Adrenal gland (tissue), 12 donors: Measurements from ENCODE around the gene SRMS. TPM values are rescaled to one million over a fixed set of nuclear protein-coding genes. Genes with fewer than 3 reads are reported as not detected.

Source experiments
- DNase-seq, 7 donors: peaks; one replicate each; pipeline ENCODE4 v3.0.0-alpha.2; 2019 to 2020
- H3K27ac ChIP-seq, 5 donors: fragments of 200-600 bp; sonication (generic) in 4 of 5; 1 replicate in 3 of 5; 2 replicates in 2 of 5; pipeline versions ENCODE4 v1.5.1 to v1.8.0; 2016 to 2020; ENCODE audit warnings: mild to moderate bottlenecking in 1 of 5
- H3K27me3 ChIP-seq: fragments of 200-600 bp; 2 replicates; pipeline ENCODE4 v1.8.0; 2021
- H3K36me3 ChIP-seq, 2 donors: fragments of 200-600 bp; replicated peaks in 1 of 2; 1 replicate in 1 of 2; 2 replicates in 1 of 2; pipeline versions ENCODE4 v1.5.1 to v1.8.0; 2018 to 2022
- H3K4me1 ChIP-seq, 2 donors: fragments of 200-600 bp; replicated peaks in 1 of 2; 1 replicate in 1 of 2; 2 replicates in 1 of 2; pipeline versions ENCODE4 v1.5.1 to v1.8.0; 2018 to 2021
- H3K4me3 ChIP-seq, 4 donors: fragments of 200-600 bp; sonication (generic) in 3 of 4; one replicate each; pipeline ENCODE4 v1.5.1; 2016 to 2018
- H3K9me3 ChIP-seq, 3 donors: fragments of 200-600 bp; sonication (generic) in 1 of 3; replicated peaks in 1 of 3; 1 replicate in 2 of 3; 2 replicates in 1 of 3; pipeline versions ENCODE4 v1.5.1 to v1.8.0; 2016 to 2021
- CTCF ChIP-seq, 6 experiments: fragments of 450-650 bp in 4 of 6; fragments of 200-600 bp in 2 of 6; sonication (generic) in 1 of 6; IDR thresholded peaks; 1 replicate in 5 of 6; 2 replicates in 1 of 6; pipeline versions ENCODE4 v1.5.1 to v1.8.0; 2016 to 2021; ENCODE audit warnings: antibody characterized with exemption in 6 of 6, mild to moderate bottlenecking in 2 of 6, moderate library complexity in 1 of 6
- POLR2A ChIP-seq, 2 donors: fragments of 450-650 bp; IDR thresholded peaks; one replicate each; pipeline ENCODE4 v1.6.1; 2017; ENCODE audit warnings: antibody characterized with exemption in 2 of 2, mild to moderate bottlenecking in 2 of 2, moderate library complexity in 1 of 2
- WGBS, 4 donors: extraction: QIAGEN DNeasy Blood & Tissue Kit in 2 of 4; methylation state at CpG; one replicate each; pipeline versions ENCODE4 v1.1.5 to v1.1.7; 2013 to 2017; 5-methylcytosine and 5-hydroxymethylcytosine counted together
- intact Hi-C, 2 donors: fragments of 100-400 bp; cut with DNase I; formaldehyde crosslinking; loops; one replicate each; pipeline versions ENCODE4 v1.14.1 to v1.15.0; 2022 to 2023
- polyA plus RNA-seq, 3 donors: library from polyadenylated mRNA; stranded (reverse); fragments of 200-250 nt in 2 of 3; fragments of 350-450 nt in 1 of 3; fragmentation: Illumina TruSeq in 1 of 3; extraction: RNeasy Lipid Tissue Mini Kit (QIAGEN cat#74804) in 1 of 3; gene quantifications; one replicate each; pipeline ENCODE4 v1.2.3, GENCODE V29; 2013 to 2014
- total RNA-seq, 9 donors: library from RNA; depleted of rRNA in 4 of 9; stranded (reverse); fragments of >200 nt in 4 of 9; fragments of 120-200 nt in 1 of 9; fragmentation: NEBNext Ultra II Directional in 1 of 9; extraction: Animal tissue kit (Norgen Biotek cat#: 25700) in 1 of 9; gene quantifications; one replicate each; pipeline versions ENCODE4 v1.1.0 to v1.2.4, GENCODE V29; 2013 to 2023
- donor health status: healthy with polysubstance abuse.
- donor health status: Bipolar disorder and iron deficiency.
- donor health status: DM: yes; HTN: yes; CAD: no.
- donor health status: DM: no; HTN: no; CAD: no.
- donor health status: DM: no; HTN: no; CAD: no.
- donor health status: DM: yes; HTN: yes; CAD: no.

The SRMS gene
- total and polyA plus RNA-seq, 12 donors, result not detected

GRCh38 chr20:63549679-63550282 lies 2.2 kb upstream of the SRMS start:
- Histone ChIP-seq H3K4me3 (no peak overlapping the region), H3K36me3 (no peaks in the 10 kb centered on the region), H3K4me1 (peaks cover 0 to 4% of the 10 kb centered on the region in 2 donors), H3K9me3 (no peaks in the 10 kb centered on the region), H3K27me3 (peaks cover 10% of the 10 kb centered on the region), H3K27ac (no peak overlapping the region)
- intact Hi-C loops, result no loop called here
- TF ChIP-seq CTCF (IDR thresholded peaks at IDR 0.05) (no peak), POLR2A (IDR thresholded peaks at IDR 0.05) (no peak)
- WGBS, 4 donors, result 83 to 87% (median 84%) methylated on average over 12 to 18 of the region's 18 CpGs
- DNase-seq, result no peak

- H3K27me3 ChIP-seq, result peaks cover 10% of the 10 kb centered on the region
- H3K9me3 ChIP-seq, result no peaks in the 10 kb centered on the region
- intact Hi-C loops, result no loop called here
Observed at GRCh38 chr20:63549019-63549418, 1.5 kb upstream of the SRMS start.

GRCh38 chr20:63548542-63548941 lies 993 bp upstream of the SRMS start:
- Histone ChIP-seq H3K4me1 (no peaks in the 10 kb centered on the region), H3K4me3 (no peak overlapping the region), H3K27ac (no peak overlapping the region), H3K9me3 (no peaks in the 10 kb centered on the region), H3K27me3 (peaks cover 10% of the 10 kb centered on the region), H3K36me3 (no peaks in the 10 kb centered on the region)
- WGBS, 4 donors, result 45 to 58% (median 52%) methylated on average over 7 to 11 of the region's 11 CpGs
- TF ChIP-seq POLR2A (IDR thresholded peaks at IDR 0.05), result no peak
- no peak for TF ChIP-seq CTCF (IDR thresholded peaks at IDR 0.05)
- intact Hi-C loops, result no loop called here
- DNase-seq, result no peak

More at GRCh38 chr20:63549019-63549418, 1.5 kb upstream of the SRMS start:
- Histone ChIP-seq H3K36me3 (no peaks in the 10 kb centered on the region), H3K4me3 (no peak overlapping the region), H3K27ac (no peak overlapping the region), H3K4me1 (peaks cover 0 to 4% of the 10 kb centered on the region in 2 donors)
- WGBS, 4 donors, result 29 to 46% (median 36%) methylated on average over 5 to 14 of the region's 25 CpGs
- no peak for DNase-seq
- TF ChIP-seq CTCF (IDR thresholded peaks at IDR 0.05), result no peak
- TF ChIP-seq POLR2A (IDR thresholded peaks at IDR 0.05), result no peak

- DNase-seq, result no peak
- H3K4me3 ChIP-seq, result no peak overlapping the region
- no peaks in the 10 kb centered on the region for H3K36me3 ChIP-seq
- no peaks in the 10 kb centered on the region for H3K4me1 ChIP-seq
- peaks cover 10% of the 10 kb centered on the region for H3K27me3 ChIP-seq
- intact Hi-C loops, result no loop called here
- TF ChIP-seq POLR2A (IDR thresholded peaks at IDR 0.05), result no peak
- no peak for TF ChIP-seq CTCF (IDR thresholded peaks at IDR 0.05)
- no peak overlapping the region for H3K27ac ChIP-seq
- WGBS, 4 donors, result 54 to 76% (median 65%) methylated on average over 16 to 58 of the region's 58 CpGs
- no peaks in the 10 kb centered on the region for H3K9me3 ChIP-seq
Observed at GRCh38 chr20:63546956-63547724, 409 bp downstream of the SRMS start.
